HepG2 (cell line): ENCODE measurements around the gene AMBRA1.

ENCODE experiments used
- CBX2 ChIP-seq, 2 experiments: fragments of 200-600 bp in 1 of 2; sonication (generic); formaldehyde crosslinking in 1 of 2; IDR thresholded peaks; 2 replicates each; pipeline versions ENCODE4 v1.7.0 to v1.8.1; 2018 to 2022; ENCODE audit warnings: low read depth in 2 of 2, low read length in 1 of 2, mild to moderate bottlenecking in 1 of 2, missing genetic modification reagents in 1 of 2
- EP300 ChIP-seq, 3 experiments: sonication (generic) in 1 of 3; formaldehyde crosslinking in 1 of 3; IDR thresholded peaks; 2 replicates each; pipeline versions ENCODE4 v1.5.1 to v1.6.1; 2011 to 2020; ENCODE audit warnings: low read depth in 2 of 3, low read length in 2 of 3, borderline replicate concordance in 1 of 3, improper control_type of control experiment in 1 of 3, mild to moderate bottlenecking in 1 of 3, missing genetic modification reagents in 1 of 3, moderate library complexity in 1 of 3
- FOXK2 ChIP-seq: fragments of 450-650 bp; IDR thresholded peaks from 2 replicates; pipeline ENCODE4 v1.6.1; 2016
- KAT7 ChIP-seq: IDR thresholded peaks from 2 replicates; pipeline ENCODE4 v1.6.1; 2018; ENCODE audit warnings: borderline replicate concordance, missing compliant biosample characterization
- YEATS4 ChIP-seq: sonication (generic); formaldehyde crosslinking; IDR thresholded peaks from 2 replicates; pipeline ENCODE4 v1.4.0; 2020; ENCODE audit warnings: missing genetic modification reagents, borderline replicate concordance
- ZKSCAN8 ChIP-seq: IDR thresholded peaks from 2 replicates; pipeline ENCODE4 v1.6.1; 2016; ENCODE audit warnings: borderline replicate concordance, missing genetic modification reagents, missing compliant biosample characterization
- ZNF343 ChIP-seq: sonication (generic); formaldehyde crosslinking; IDR thresholded peaks from 2 replicates; pipeline ENCODE4 v1.4.0; 2020; ENCODE audit warnings: mild to moderate bottlenecking, missing genetic modification reagents
- ZNF367 ChIP-seq: sonication (generic); formaldehyde crosslinking; IDR thresholded peaks from 2 replicates; pipeline ENCODE4 v1.4.0; 2020; ENCODE audit warnings: missing genetic modification reagents, borderline replicate concordance
- ZNF75D ChIP-seq: sonication (generic); formaldehyde crosslinking; IDR thresholded peaks from 2 replicates; pipeline ENCODE4 v1.8.1; 2023; ENCODE audit warnings: missing genetic modification reagents, mild to moderate bottlenecking, borderline replicate concordance
- TF ChIP-seq, protein P1 (sequence below), 2 experiments: fragments of 450-650 bp in 1 of 2; sonication (generic) in 1 of 2; formaldehyde crosslinking in 1 of 2; IDR thresholded peaks; 2 replicates each; pipeline versions ENCODE4 v1.6.1 to v1.8.0; 2016 to 2022; ENCODE audit warnings: antibody characterized with exemption in 1 of 2, mild to moderate bottlenecking in 1 of 2, missing genetic modification reagents in 1 of 2
- TF ChIP-seq, protein P2 (sequence below): IDR thresholded peaks from 2 replicates; pipeline ENCODE4 v1.6.1; 2016
- TF ChIP-seq, protein P3 (sequence below): sonication (generic); formaldehyde crosslinking; IDR thresholded peaks from 2 replicates; pipeline ENCODE4 v1.5.0; 2020; ENCODE audit warnings: missing genetic modification reagents

DNA sequence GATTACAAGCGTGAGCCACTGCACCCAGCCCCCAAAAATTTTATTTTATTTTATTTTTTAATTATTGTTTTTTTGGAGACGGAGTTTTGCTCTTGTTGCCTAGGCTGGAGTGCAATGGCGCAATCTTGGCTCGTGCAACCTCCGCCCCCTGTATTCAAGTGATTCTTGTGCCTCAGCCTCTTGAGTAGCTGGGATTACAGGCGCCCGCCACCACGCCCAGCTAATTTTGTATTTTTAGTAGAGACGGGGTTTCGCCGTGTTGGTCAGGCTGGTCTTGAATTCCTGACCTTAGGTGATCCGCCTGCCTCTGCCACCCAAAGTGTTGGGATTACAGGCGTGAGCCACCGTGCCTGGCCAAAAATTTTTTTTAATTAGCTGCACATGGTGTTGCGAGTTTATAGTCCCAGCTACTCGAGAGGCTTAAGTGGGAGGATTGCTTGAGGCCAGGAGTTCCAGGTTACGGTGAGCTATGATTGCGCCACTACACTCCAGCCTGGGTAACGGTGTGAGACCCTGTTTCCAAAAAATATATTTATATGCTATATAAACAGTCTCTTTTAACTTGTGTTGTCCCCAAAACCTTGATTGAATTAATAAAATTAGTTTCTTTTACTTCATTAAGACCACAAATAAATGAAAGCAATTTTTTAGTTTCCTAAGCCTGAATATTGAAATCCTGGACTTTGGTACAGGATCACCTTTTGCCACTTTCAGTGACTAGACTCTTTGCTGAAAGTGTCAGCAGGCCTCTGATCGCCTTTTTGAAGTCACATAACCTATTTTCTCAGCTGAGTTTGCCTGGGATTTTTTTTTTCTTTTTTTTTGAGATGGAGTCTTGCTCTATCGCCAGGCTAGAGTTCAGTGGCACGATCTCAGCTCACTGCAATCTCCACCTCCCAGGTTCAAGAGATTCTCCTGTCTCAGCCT is 39.7 kb upstream of the AMBRA1 start:
- no peak for TF ChIP-seq CBX2 (IDR thresholded peaks at IDR 0.05; ENCODE audit: low read depth, low read length)
- no peak for TF ChIP-seq CBX2 (CRISPR knock-in tag; IDR thresholded peaks at IDR 0.05; ENCODE audit: low read depth)
- TF ChIP-seq EP300 (IDR thresholded peaks at IDR 0.05; ENCODE audit: low read depth in 2 of 2, low read length in 2 of 2) = no peak
- no peak for TF ChIP-seq EP300 (CRISPR knock-in tag; IDR thresholded peaks at IDR 0.05; ENCODE audit: borderline replicate concordance)
- TF ChIP-seq FOXK2 = no peak
- no peak for TF ChIP-seq ZNF75D
- no peak for TF ChIP-seq YEATS4
- TF ChIP-seq, protein P1, sequence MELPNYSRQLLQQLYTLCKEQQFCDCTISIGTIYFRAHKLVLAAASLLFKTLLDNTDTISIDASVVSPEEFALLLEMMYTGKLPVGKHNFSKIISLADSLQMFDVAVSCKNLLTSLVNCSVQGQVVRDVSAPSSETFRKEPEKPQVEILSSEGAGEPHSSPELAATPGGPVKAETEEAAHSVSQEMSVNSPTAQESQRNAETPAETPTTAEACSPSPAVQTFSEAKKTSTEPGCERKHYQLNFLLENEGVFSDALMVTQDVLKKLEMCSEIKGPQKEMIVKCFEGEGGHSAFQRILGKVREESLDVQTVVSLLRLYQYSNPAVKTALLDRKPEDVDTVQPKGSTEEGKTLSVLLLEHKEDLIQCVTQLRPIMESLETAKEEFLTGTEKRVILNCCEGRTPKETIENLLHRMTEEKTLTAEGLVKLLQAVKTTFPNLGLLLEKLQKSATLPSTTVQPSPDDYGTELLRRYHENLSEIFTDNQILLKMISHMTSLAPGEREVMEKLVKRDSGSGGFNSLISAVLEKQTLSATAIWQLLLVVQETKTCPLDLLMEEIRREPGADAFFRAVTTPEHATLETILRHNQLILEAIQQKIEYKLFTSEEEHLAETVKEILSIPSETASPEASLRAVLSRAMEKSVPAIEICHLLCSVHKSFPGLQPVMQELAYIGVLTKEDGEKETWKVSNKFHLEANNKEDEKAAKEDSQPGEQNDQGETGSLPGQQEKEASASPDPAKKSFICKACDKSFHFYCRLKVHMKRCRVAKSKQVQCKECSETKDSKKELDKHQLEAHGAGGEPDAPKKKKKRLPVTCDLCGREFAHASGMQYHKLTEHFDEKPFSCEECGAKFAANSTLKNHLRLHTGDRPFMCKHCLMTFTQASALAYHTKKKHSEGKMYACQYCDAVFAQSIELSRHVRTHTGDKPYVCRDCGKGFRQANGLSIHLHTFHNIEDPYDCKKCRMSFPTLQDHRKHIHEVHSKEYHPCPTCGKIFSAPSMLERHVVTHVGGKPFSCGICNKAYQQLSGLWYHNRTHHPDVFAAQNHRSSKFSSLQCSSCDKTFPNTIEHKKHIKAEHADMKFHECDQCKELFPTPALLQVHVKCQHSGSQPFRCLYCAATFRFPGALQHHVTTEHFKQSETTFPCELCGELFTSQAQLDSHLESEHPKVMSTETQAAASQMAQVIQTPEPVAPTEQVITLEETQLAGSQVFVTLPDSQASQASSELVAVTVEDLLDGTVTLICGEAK (IDR thresholded peaks at IDR 0.05) = no peak
- TF ChIP-seq, protein P1 (CRISPR knock-in tag; IDR thresholded peaks at IDR 0.05) = no peak
- TF ChIP-seq ZKSCAN8 (CRISPR knock-in tag) = no peak
- TF ChIP-seq KAT7 (CRISPR knock-in tag) = no peak
- TF ChIP-seq, protein P2, sequence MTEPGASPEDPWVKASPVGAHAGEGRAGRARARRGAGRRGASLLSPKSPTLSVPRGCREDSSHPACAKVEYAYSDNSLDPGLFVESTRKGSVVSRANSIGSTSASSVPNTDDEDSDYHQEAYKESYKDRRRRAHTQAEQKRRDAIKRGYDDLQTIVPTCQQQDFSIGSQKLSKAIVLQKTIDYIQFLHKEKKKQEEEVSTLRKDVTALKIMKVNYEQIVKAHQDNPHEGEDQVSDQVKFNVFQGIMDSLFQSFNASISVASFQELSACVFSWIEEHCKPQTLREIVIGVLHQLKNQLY (CRISPR knock-in tag) = no peak
- TF ChIP-seq ZNF343 = no peak
- TF ChIP-seq ZNF367 (CRISPR knock-in tag) = no peak
- TF ChIP-seq, protein P3, sequence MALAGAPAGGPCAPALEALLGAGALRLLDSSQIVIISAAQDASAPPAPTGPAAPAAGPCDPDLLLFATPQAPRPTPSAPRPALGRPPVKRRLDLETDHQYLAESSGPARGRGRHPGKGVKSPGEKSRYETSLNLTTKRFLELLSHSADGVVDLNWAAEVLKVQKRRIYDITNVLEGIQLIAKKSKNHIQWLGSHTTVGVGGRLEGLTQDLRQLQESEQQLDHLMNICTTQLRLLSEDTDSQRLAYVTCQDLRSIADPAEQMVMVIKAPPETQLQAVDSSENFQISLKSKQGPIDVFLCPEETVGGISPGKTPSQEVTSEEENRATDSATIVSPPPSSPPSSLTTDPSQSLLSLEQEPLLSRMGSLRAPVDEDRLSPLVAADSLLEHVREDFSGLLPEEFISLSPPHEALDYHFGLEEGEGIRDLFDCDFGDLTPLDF (CRISPR knock-in tag) = no peak
